GM21526 (cell line): Measurements from ENCODE around the gene F11.
"Not testable (repeated sequence)": the region's sequence is repeated elsewhere in the genome, so short reads cannot be mapped to it uniquely, and the experiment has no call there.

Source experiments
- ATAC-seq: cut with Tn5 transposase; IDR thresholded peaks from one replicate; pipeline ENCODE4 v1.9.1; 2021; ENCODE audit warnings: moderate library complexity; ENCODE audit not compliant: unreplicated experiment, low FRiP score

The F11 gene

DNA sequence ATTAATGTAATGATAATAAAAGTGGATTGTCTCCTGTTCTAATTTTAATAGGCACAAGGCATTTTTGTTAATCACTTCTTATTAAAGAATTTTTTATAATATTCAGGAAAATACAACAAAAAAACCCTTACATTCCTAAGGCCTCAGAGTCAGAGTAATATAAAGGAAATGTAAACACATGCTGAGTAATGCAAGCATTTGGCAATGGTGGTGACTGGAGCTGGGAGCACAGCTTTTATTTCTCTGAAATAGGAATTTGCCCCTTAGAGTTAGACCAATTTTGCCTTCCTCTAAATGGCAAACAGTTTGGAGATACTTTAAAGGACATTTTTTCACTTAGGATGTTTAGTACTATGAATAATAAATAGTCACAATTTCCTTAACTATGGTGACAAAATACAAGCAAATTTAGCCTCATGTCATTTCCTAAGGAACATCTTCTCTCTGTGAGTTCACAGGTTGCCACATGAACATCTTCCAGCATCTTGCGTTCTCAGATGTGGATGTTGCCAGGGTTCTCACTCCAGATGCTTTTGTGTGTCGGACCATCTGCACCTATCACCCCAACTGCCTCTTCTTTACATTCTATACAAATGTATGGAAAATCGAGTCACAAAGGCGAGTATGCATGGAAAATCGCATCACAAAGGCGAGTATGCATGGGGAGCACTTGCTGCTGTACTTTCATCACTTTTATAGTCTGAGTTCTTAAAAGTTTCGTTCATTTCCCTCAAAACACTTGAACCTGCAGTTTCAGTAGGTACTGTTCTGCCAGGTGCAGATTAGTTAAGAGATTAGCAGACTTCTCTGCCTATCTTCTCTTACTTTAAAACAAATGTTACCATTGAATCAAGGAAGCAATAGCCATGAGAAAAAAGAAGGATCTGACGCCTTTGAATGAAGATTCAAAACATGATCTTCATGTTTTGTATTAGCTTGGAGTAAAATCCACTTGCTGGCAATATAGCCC lies 15.9 kb upstream of the F11 start:
- no peak for ATAC-seq

DNA sequence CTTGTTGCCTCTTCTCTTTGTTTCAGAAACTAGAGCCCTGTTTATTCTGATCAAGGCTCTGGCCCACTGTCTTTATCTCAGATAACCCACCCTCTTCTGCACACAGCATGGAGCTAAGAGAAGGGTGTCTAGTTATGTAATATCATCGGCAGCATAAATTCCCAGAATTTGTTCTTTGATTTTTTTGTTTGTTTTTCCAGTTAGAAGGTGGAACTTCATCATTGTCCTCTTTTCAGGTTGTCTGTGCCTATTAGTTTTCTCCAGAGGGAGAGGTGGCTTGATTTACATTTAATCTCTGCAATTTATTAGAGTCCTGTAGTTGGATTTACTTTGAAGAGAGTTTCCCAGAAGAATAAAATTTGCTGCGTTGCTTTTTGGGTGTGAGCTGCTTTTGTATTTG lies 15.2 kb upstream of the F11 start:
- no peak for ATAC-seq

DNA sequence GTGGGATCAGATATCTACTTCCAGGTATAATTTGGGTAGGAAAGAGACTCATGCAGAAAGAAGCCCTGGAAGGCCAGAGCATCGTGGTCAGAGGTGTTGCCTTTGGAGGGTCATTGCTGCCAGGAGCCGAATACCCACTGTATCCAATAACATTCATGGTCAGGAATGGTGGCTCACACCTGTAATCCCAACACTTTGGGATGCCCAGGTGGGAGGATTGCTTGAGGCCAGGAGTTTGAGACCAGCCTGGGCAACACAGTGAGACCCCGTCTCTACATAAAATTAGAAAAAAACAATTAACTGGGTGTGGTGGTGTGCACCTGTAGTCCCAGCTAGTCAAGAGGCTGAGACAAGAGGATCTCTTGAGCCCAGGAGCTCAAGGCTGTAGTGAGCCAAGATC lies 10.9 kb upstream of the F11 start:
- ATAC-seq = no peak

DNA sequence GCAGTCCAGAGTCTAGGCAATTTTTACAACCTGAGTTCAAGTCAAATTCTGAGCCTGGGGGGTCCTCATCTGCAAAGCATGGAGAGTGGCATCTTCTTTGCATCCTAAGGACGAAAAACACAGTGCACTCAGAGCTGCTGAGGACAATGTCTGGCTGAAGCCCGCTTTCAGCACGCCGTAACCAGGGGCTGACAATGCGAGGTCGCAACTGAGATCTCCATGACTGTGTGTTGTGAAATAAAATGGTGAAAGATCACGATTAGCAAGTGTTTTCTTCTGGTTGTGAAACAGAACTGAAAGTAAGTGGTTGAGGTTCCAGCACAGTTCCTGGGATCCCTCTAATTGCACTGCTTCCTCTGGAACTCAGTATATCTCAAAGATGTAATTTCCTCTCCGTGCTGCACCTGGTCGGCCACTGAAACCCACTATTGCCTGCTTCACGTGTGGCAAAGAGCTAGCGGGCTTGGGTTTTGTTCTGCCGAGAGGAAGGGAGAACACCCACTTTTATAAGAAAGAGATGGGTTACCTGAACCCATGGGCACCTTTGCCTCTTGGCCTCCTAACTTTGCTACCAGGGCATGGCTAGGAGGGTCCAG lies 7.7 kb upstream of the F11 start:
- no peak for ATAC-seq

DNA sequence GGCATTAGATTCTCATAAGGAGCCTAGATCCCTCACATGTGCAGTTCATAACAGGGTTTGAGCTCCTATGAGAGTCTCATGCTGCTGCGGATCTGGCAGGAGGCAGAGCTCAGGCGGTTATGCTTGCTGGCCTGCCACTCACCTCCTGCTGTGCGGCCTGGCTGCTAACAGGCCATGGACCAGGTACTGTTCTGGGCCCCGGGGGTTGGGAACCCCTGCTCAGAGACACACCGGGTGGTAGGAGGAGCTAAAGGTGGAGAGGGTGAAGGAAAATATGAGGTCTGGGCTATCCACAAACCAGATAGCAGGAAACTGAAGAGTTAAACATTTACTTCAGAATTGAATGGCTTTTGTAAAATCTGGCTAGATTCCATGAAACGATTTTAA lies 5.9 kb upstream of the F11 start:
- ATAC-seq = no peak

DNA sequence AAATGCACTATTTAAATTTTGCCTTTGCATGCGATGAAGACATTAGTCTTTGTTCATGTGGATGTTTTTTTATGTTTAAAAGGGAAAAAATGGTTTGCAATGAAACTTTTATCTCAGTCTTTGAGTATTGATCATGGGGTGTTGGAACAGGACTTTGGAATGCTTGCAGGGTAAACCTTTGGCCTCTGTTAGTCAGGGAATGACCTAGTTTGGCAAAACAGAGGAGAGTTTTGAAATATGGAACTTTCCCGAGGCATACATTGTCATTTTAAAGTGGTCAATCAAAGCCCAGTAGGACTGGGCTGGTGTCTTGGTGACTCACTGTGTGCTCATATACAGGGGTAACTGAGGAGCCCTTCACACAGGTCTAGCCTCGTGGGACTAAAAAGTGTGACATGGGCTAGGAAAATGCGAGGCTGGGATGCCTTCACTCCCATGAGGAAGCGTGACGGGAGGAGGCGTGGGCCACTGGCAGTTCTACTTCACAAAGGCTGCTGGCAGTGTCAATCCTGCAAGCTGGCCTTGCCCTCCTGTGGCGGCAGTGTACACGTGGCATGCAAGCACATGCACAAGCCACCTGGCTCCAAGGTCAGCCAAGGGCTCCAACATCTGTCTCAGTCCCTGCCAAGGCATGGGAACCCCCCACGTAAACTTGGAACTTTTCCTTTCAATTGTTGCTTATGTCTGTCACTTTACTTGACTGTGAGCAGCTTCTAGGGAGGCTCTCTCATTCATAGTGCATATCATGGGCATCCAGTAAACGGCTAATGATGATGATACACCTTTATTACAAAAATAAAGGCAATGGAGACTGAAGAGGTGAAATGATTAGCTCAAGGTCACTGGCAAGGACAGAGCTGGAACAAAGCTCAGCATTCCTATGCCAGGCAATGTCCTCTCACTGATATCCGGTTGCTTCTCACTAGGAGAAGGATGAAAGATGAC lies 5.2 kb upstream of the F11 start:
- no peak for ATAC-seq

DNA sequence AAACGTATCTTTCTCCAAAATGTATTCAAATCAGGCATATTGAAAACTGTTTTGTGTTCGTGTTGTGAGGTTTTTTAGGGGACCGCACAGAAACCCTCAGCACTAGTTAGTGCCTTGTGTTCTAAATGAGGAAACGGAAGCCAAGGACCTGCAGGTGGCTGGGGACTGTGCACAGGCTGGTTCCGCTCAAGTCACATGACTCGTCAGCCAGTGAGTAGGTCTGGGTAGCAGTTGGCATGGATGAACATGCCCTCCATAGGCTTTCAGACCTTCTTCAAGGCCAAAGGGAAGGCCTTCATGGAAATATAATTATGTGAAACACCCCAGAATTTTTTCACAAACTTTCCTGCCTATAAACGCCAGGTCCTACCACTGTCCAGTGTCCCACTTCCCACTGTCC lies 1.3 kb upstream of the F11 start:
- no peak for ATAC-seq

DNA sequence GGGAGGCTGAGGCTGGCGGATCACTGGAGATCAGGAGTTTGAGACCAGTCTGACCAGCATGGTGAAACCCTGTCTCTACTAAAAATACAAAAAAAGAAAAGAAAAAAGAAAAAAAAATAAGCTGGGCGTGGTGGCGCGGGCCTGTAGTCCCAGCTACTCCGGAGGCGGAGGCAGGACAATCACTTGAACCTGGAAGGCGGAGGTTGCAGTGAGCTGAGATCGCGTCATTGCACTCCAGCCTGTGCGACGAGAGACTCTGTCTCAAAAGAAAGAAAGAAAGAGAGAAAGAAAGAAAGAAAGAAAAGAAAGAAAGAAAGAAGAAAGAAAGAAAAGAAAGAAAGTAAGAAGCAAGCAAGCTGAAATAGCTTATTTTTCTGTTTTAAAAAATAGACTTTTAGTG lies 739 bp upstream of the F11 start:
- not testable (repeated sequence) for ATAC-seq

DNA sequence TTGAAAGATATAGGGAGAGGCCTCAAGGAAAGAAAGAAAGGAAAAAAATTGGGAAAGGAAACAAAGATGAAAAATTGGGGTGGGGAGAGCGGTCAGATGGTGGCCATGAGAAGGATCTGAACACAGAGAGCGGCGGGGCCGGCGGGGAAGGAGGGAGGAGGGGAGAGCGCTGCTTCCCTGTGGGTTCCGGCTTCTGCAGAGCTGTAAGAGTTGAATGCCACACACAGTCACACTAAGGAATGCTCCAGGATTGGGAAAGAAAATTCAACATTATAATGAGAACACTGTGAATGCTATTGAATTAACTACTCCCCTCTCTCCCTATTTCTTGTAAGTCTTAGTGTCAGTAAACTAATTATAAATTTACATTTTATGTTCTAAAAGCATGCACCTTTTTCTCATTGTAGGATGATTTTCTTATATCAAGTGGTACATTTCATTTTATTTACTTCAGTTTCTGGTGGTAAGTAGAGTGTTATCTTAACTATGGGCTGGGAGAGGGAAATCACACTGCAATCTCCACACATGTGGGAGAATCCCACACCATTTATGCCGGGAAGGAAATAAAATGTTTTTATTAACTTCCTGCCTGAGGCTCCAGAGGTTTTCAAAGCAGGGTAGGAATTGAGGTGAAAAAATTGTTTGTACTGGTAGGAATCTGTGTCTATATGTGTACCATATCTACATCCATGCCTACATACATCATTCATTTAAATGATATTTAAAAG lies 904 bp downstream of the F11 start:
- no peak for ATAC-seq

DNA sequence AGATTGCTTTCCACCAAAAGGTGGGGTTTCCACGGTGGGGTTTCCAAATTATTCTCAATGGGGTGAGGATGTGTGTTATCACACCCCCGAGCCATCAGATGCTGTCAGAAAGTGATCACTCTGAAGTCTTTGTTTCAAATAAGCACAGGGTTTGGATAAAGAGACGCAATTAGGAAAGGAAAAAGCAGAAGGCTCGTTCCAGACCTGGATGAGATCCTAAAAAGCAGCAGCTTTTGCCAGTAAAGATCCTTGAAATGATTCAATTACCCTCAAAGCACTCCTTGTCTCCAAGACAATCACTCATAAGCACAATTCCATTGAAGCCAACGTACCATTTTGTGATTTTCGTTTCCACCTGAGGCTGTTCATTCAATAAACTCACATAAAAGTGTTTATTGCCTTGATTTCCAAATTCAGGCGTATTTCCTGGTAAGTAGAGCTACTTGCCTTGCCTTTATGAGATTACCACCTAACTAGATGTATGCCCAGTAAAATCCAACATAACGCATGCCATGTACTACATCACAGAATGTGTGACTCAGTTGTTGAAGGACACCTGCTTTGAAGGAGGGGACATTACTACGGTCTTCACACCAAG lies 5.2 kb downstream of the F11 start:
- no peak for ATAC-seq

DNA sequence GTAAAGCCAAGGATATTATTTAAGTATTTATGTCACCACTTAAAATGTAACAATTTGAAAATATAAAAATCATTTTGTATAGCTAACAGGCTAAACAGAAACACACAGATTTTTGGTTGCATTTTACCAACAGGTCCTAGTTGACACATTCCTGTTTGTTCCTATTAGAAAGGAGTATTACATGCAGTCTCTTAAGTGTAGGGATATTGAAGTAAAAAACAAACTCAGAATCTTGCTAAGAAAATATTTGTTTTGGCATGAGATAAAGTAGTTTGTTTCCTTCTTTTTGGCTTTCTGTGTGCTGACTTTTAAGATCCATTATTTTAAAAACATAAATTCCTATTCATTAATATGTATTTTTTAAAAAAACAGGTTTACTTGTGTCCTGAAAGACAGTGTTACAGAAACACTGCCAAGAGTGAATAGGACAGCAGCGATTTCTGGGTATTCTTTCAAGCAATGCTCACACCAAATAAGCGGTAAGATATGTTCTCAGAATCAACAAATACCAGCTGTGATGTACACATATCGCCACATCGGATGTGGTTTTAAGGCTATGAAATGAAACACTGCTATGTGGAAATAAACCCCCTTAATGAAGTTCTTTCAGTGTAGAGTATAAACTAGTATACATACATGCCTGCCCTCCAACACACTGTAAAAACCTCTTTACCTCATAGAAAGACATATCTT lies 6.9 kb downstream of the F11 start:
- no peak for ATAC-seq

DNA sequence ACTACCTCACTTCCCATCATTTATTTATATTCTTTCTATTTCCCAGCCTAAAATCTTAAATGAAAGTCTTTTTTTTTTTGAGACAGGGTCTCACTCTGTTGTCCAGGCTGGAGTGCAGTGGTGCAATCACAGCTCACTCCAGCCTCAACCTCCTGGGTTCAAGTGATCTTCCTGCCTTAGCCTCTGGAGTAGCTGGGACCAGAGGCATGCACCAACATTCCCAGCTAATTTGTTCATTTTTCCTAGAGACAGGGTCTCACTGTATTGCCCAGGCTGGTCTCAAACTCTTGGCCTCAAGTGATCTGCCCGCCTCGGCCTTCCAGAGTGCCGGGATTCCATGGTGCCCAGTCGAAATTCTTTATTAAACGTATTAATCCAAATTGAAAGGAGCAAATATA lies 7.4 kb downstream of the F11 start:
- not testable (repeated sequence) for ATAC-seq

DNA sequence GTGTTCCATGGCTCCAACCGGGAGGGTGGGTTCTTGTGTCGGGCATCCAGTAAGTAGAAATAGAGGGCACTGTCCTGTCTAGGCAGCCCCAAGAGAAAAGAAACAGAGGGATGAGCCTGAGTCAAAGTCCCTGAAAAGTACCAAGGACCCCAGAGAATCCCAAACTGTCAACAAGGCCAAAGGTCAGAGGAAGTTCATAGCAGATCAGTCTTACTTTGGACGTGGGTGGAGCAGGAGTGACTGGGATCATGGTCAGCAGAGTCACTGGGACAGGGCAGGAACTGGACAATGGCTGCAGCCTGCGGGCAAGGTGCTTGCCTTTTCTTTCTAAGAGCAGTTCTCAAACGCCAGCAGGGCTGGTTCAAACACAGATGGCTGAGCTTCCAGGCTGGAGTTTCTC lies 17.3 kb downstream of the F11 start:
- no peak for ATAC-seq

DNA sequence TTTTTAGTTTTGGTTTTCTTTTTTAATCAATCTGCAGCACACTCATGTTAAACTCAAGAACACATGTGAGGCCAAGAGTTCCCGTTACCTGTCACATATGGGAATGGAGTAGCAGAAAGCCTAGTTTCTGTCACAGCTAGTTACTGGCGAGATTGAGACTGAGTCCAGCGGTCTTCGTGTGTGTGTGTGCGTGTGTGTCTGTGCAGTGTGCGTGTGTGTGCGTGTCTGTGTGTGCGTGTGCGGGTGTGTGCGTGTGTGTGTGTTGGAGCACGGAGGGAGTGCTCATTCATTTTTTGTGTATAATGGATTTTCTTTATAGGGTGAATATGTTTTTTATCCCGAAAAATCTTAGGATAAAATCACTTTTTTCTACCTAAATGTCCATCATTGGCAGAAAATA lies 19.2 kb downstream of the F11 start:
- no peak for ATAC-seq

DNA sequence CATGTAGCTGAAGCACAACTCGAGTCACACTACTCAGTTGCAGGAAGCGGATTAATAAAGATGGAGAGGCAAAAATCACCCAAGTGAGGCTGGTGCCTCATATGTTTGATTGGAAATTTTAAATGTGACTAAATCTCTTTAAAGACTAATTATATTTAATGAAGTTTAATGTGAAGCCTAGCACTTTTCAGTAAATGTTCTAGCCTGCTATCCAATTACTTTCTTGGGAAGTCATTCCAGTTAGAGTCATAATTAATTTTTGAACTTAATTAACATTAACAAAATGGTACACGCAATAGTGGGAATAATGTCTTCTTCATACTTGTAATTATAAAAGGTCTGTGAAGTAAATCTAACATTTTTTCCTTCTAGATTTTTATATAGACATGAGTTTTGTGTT lies 20.6 kb downstream of the F11 start:
- no peak for ATAC-seq

DNA sequence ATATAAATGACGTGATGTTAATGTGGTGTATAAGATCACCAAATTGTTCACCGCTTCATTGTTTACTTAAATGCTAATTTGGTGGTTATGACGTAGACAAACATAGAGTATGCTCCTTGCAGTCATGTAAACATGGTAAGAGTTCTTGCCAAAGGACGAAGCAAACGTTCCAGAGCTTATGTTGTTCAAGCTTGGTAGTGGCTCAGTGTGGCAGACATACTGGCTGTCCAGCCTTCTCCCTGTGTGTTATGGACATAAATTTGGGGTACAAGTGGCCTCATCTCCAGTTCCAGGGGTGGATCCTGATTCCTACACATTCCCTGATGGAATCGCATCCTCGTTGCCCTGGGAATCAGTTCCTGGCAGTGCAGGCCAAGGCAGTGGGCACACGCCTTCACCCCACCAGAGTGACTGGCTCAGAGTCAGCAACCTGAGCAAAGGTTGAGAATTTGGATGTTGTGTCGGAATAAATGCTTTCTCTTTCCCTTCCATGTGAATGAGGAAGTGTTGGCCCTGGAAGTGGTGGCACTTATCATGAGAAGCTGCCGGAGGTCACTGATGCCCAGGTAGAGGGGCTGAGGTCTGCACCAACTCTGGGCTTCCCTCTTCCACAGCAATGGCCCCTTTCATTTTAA lies 25.4 kb downstream of the F11 start:
- no peak for ATAC-seq

DNA sequence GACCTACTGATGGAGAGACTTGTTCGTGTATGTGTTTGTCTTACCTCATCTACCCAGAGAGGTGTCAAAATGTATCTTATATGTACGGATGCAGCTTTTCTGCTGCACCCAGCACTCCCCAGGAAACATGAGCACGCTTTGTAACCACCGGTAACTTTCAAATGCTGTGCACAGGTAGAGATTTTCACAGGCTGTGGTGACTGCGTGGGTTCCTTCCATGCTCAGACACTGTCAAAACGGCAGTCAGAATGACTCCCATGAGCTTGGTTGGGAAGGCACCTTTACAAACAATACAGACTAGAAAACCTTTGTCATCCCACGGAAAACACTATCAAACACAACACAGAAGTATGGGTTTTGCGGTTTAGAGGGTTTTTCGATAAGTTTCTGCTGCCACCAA lies 28.2 kb downstream of the F11 start:
- ATAC-seq = no peak

DNA sequence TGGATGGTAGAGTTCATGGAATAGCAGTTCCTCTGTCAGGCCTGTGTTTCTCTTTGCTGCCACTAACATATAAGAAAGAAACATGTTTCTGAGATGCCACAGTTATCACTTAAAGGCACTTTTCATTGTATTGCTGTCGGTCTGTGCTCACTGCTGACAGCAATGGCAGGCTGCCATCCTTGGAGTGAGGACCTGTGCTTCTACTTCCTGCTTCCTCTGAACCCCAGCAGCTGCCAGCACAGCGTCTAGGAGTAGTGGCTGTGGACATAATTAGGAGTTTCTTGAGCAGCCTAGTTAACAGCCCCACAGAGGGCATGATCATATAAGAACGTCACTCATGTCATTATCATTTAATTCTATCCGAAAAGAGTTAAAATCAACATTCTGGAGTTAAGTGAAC lies 30.5 kb downstream of the F11 start:
- ATAC-seq = no peak

DNA sequence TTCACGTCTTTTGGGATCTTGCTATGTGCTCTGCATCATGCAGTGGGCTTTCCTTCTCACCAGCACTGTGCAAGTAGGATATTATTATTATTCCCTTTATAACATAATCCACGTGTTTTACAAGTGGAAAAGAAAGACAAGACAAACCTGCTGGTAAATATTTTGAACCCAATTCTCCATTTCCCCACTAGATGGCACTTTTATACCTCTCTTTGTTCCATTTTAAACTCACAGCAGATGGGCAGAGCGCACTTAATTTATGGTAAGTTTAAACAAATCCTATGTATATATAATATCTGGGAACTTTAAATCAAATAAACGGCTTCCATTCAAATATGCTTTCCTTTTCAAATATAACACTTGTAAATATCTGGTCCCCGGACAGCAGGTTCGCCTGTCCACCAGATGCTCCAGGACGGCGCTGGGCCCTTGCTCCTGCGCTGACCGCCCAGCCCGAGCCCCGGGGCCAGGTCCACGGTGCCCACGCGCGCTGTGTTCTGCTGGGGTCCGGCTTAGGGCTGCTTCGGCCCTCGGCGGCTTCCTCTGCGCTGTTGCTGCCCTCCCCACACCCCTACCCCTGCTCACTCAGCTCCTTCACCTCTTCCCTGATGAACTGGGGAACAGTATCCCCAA lies 31.1 kb downstream of the F11 start:
- no peak for ATAC-seq
